NB4 (cell line): ENCODE data around the gene CDH23.

Source experiments
- CTCF ChIP-seq: IDR thresholded peaks from one replicate; pipeline ENCODE4 v1.5.1; 2012; ENCODE audit warnings: low read depth, low read length
- MAX ChIP-seq: IDR thresholded peaks from 2 replicates; pipeline ENCODE4 v1.6.1; 2011; ENCODE audit warnings: low read depth, low read length
- POLR2A ChIP-seq: IDR thresholded peaks from 2 replicates; pipeline ENCODE4 v1.6.1; 2011; ENCODE audit warnings: mild to moderate bottlenecking; ENCODE audit not compliant: insufficient read length; ENCODE audit errors: extremely low read depth

GRCh38 chr10:71587941-71588573 is 191.3 kb downstream of the CDH23 start:
- TF ChIP-seq CTCF (no peak), MAX (no peak), POLR2A (no peak)
